Heart left ventricle (tissue), 13 donors: ENCODE results near the gene GCNT2.

Source experiments
- CTCF ChIP-seq, 12 donors: fragments of 200-600 bp; sonication (generic) in 4 of 12; IDR thresholded peaks; one replicate each; pipeline versions ENCODE4 v1.5.0 to v1.8.0; 2018 to 2022; ENCODE audit warnings: antibody characterized with exemption in 12 of 12, mild to moderate bottlenecking in 5 of 12
- POLR2A ChIP-seq, 2 donors: fragments of 450-650 bp; IDR thresholded peaks; one replicate each; pipeline ENCODE4 v1.6.1; 2017; ENCODE audit warnings: antibody characterized with exemption in 2 of 2, mild to moderate bottlenecking in 2 of 2, moderate library complexity in 2 of 2
- donor health status: ischemic (EF 13 %, LVEDD 7.1; RV severe dilation, severe dysfunction).
- donor health status: DM: no; HTN: yes; CAD: no.
- donor health status: DM: no; HTN: no; CAD: no.
- donor health status: ischemic (EF 25% LVEDD 6.9; RV normal size, moderate dysfunction).
- donor health status: ischemic (EF 25% LVEDD 5.7; RV mildly dilated, moderate dysfunction).
- donor health status: ischemic (EF 35%, LVEDD 5.7; RV mildly dilated, moderate dysfunction).
- donor health status: nonischemic (EF 11% LVEDD 7.7; RV severe dilation, severe dysfunction).
- donor health status: DM: yes; HTN: yes; CAD: no.
- donor health status: PGD.
- donor health status: ischemic (EF 29% LVEDD 5.4; RV normal size, mild dysfunction).
- donor health status: nonischemic (EF 23%, LVEDD 6.1; RV moderate dilation, normal function).

- TF ChIP-seq CTCF (IDR thresholded peaks at IDR 0.05) = no peak
- TF ChIP-seq POLR2A (IDR thresholded peaks at IDR 0.05) = no peak
Observed at GRCh38 chr6:10578723-10579122, 57.6 kb downstream of the GCNT2 start.
